ENCODE measurements around the gene FAM83B.
"Not testable (repeated sequence)": the region's sequence is repeated elsewhere in the genome, so short reads cannot be mapped to it uniquely, and the experiment has no call there.

FAM83B gene

GRCh38 chr6:54860132-54860531 is 13.6 kb downstream of the FAM83B start:
- DNase-seq (ENCODE audit: low read depth in 3 of 3, low spot score in 1 of 3), result no peak

GRCh38 chr6:54860739-54861138 is 14.2 kb downstream of the FAM83B start:
- no peak for DNase-seq (ENCODE audit: low read depth in 3 of 3, low spot score in 1 of 3)

GRCh38 chr6:54861905-54862616 is 15.5 kb downstream of the FAM83B start:
- DNase-seq (ENCODE audit: low read depth in 3 of 3, low spot score in 1 of 3), result no peak

GRCh38 chr6:54864272-54864671 is 17.7 kb downstream of the FAM83B start:
- DNase-seq (ENCODE audit: low read depth in 3 of 3, low spot score in 1 of 3), result no peak

GRCh38 chr6:54865091-54865631 is 18.6 kb downstream of the FAM83B start:
- DNase-seq (ENCODE audit: low read depth in 3 of 3, low spot score in 1 of 3), result no peak

GRCh38 chr6:54868556-54868955 is 22.0 kb downstream of the FAM83B start:
- no peak for DNase-seq (ENCODE audit: low read depth in 3 of 3, low spot score in 1 of 3)

- no peak for DNase-seq (ENCODE audit: low read depth in 3 of 3, low spot score in 1 of 3)
Observed at GRCh38 chr6:54873599-54873998, 27.0 kb downstream of the FAM83B start.

GRCh38 chr6:54874349-54875048 is 27.9 kb downstream of the FAM83B start:
- DNase-seq (ENCODE audit: low read depth in 3 of 3, low spot score in 1 of 3), result no peak

GRCh38 chr6:54875539-54875938 is 29.0 kb downstream of the FAM83B start:
- DNase-seq (ENCODE audit: low read depth in 3 of 3, low spot score in 1 of 3), result no peak

GRCh38 chr6:54876365-54876764 is 29.8 kb downstream of the FAM83B start:
- no peak for DNase-seq (ENCODE audit: low read depth in 3 of 3, low spot score in 1 of 3)

- no peak for DNase-seq (ENCODE audit: low read depth in 3 of 3, low spot score in 1 of 3)
Observed at GRCh38 chr6:54876871-54877270, 30.3 kb downstream of the FAM83B start.

GRCh38 chr6:54877713-54878317 is 31.2 kb downstream of the FAM83B start:
- DNase-seq (ENCODE audit: low read depth in 3 of 3, low spot score in 1 of 3), result no peak

GRCh38 chr6:54878718-54879117 is 32.1 kb downstream of the FAM83B start:
- no peak for DNase-seq (ENCODE audit: low read depth in 3 of 3, low spot score in 1 of 3)

GRCh38 chr6:54879188-54879985 is 32.8 kb downstream of the FAM83B start:
- DNase-seq (ENCODE audit: low read depth in 3 of 3, low spot score in 1 of 3), result no peak

GRCh38 chr6:54881067-54881730 is 34.6 kb downstream of the FAM83B start:
- DNase-seq (ENCODE audit: low read depth in 3 of 3, low spot score in 1 of 3), result no peak

GRCh38 chr6:54881891-54882290 is 35.3 kb downstream of the FAM83B start:
- DNase-seq (ENCODE audit: low read depth in 3 of 3, low spot score in 1 of 3), result not testable (repeated sequence)

- DNase-seq (ENCODE audit: low read depth in 3 of 3, low spot score in 1 of 3), result no peak
Observed at GRCh38 chr6:54886932-54887584, 40.5 kb downstream of the FAM83B start.

- DNase-seq (ENCODE audit: low read depth in 3 of 3, low spot score in 1 of 3), result no peak
Observed at GRCh38 chr6:54891536-54891935, 45.0 kb downstream of the FAM83B start.

- no peak for DNase-seq (ENCODE audit: low read depth in 3 of 3, low spot score in 1 of 3)
Observed at GRCh38 chr6:54892831-54893230, 46.3 kb downstream of the FAM83B start.

- no peak for DNase-seq (ENCODE audit: low read depth in 3 of 3, low spot score in 1 of 3)
Observed at GRCh38 chr6:54893818-54894217, 47.2 kb downstream of the FAM83B start.

Data from stimulated activated CD4-positive, alpha-beta T cell treated with anti-CD3 and anti-CD28 coated beads, TNF-alpha, amount 100 ng/mL, for 1 hour (primary cell).